ENCODE results near the gene MAML2. TPM values are rescaled to one million over a fixed set of nuclear protein-coding genes. Genes with fewer than 3 reads are reported as not detected.

Gene MAML2
- total RNA-seq, 1 experiment from 2014 or later, result 2.9 TPM

- in situ Hi-C loops (cut with HindIII; ENCODE audit: low pct_unique_long_range_greater_than_20kb, low sequenced_read_pairs) (no loop called here), intact Hi-C loops (cut with micrococcal nuclease; ENCODE audit: unreplicated experiment) (loop anchor here (5.0 to 10.0 kb wide), 3 partner anchors 100 to 505 kb away; partner anchors contain the start of gene MTMR2)
- TF ChIP-seq TCF7L2 (IDR thresholded peaks at IDR 0.05; ENCODE audit: low read depth, low read length) (no peak), SIN3A (IDR thresholded peaks at IDR 0.05; ENCODE audit: borderline replicate concordance, insufficient read depth, low read depth, low read length) (no peak), POLR2AphosphoS5 (IDR thresholded peaks at IDR 0.05; ENCODE audit: low read depth, low read length) (no peak)
- TF ChIP-seq, protein P1, sequence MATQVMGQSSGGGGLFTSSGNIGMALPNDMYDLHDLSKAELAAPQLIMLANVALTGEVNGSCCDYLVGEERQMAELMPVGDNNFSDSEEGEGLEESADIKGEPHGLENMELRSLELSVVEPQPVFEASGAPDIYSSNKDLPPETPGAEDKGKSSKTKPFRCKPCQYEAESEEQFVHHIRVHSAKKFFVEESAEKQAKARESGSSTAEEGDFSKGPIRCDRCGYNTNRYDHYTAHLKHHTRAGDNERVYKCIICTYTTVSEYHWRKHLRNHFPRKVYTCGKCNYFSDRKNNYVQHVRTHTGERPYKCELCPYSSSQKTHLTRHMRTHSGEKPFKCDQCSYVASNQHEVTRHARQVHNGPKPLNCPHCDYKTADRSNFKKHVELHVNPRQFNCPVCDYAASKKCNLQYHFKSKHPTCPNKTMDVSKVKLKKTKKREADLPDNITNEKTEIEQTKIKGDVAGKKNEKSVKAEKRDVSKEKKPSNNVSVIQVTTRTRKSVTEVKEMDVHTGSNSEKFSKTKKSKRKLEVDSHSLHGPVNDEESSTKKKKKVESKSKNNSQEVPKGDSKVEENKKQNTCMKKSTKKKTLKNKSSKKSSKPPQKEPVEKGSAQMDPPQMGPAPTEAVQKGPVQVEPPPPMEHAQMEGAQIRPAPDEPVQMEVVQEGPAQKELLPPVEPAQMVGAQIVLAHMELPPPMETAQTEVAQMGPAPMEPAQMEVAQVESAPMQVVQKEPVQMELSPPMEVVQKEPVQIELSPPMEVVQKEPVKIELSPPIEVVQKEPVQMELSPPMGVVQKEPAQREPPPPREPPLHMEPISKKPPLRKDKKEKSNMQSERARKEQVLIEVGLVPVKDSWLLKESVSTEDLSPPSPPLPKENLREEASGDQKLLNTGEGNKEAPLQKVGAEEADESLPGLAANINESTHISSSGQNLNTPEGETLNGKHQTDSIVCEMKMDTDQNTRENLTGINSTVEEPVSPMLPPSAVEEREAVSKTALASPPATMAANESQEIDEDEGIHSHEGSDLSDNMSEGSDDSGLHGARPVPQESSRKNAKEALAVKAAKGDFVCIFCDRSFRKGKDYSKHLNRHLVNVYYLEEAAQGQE (IDR thresholded peaks at IDR 0.05; ENCODE audit: insufficient read depth in 1 of 2, low read depth in 2 of 2, low read length in 1 of 2), result no peak
- TF ChIP-seq, protein P2, sequence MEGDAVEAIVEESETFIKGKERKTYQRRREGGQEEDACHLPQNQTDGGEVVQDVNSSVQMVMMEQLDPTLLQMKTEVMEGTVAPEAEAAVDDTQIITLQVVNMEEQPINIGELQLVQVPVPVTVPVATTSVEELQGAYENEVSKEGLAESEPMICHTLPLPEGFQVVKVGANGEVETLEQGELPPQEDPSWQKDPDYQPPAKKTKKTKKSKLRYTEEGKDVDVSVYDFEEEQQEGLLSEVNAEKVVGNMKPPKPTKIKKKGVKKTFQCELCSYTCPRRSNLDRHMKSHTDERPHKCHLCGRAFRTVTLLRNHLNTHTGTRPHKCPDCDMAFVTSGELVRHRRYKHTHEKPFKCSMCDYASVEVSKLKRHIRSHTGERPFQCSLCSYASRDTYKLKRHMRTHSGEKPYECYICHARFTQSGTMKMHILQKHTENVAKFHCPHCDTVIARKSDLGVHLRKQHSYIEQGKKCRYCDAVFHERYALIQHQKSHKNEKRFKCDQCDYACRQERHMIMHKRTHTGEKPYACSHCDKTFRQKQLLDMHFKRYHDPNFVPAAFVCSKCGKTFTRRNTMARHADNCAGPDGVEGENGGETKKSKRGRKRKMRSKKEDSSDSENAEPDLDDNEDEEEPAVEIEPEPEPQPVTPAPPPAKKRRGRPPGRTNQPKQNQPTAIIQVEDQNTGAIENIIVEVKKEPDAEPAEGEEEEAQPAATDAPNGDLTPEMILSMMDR (IDR thresholded peaks at IDR 0.05), result peak; percentile 47; the same call in 1 of the 2 replicates
- CTCF ChIA-PET, result interaction anchor here (0.6 to 3.3 kb wide), 31 partner anchors 12 to 548 kb away, joined by 3 to 33 read pairs (median 4); no protein-coding TSS in a partner anchor
- Histone ChIP-seq H3K36me3 (ENCODE audit: control insufficient read depth, insufficient read depth, low read length) (no peaks in the 10 kb centered on the region), H3K4me3 (ENCODE audit: low read depth in 2 of 2, low read length in 2 of 2) (peak overlapping the region; percentile 49 to 77), H3K27me3 (ENCODE audit: control insufficient read depth, insufficient read depth, low read length) (no peaks in the 10 kb centered on the region), H3K9me3 (ENCODE audit: control insufficient read depth, insufficient read depth, low read depth, low read length) (no peaks in the 10 kb centered on the region), H3K4me1 (ENCODE audit: control insufficient read depth, insufficient read depth, low read length) (peaks cover 38% of the 10 kb centered on the region), H3K27ac (ENCODE audit: low read length) (peak overlapping the region; percentile 48)
- peak; percentile 6 for ATAC-seq
- DNase-seq (ENCODE audit: low read depth, low spot score), result no peak
- POLR2A ChIA-PET, result interaction anchor here (0.6 to 2.4 kb wide), 8 partner anchors 10 to 419 kb away, joined by 3 to 13 read pairs (median 4); partner anchors contain the start of genes CCDC82, JRKL and MTMR2
- BruUV-seq (replicated peaks), result TSS peak; percentile 85
Observed at GRCh38 chr11:96342014-96342960, 708 bp downstream of the MAML2 start.

DNA sequence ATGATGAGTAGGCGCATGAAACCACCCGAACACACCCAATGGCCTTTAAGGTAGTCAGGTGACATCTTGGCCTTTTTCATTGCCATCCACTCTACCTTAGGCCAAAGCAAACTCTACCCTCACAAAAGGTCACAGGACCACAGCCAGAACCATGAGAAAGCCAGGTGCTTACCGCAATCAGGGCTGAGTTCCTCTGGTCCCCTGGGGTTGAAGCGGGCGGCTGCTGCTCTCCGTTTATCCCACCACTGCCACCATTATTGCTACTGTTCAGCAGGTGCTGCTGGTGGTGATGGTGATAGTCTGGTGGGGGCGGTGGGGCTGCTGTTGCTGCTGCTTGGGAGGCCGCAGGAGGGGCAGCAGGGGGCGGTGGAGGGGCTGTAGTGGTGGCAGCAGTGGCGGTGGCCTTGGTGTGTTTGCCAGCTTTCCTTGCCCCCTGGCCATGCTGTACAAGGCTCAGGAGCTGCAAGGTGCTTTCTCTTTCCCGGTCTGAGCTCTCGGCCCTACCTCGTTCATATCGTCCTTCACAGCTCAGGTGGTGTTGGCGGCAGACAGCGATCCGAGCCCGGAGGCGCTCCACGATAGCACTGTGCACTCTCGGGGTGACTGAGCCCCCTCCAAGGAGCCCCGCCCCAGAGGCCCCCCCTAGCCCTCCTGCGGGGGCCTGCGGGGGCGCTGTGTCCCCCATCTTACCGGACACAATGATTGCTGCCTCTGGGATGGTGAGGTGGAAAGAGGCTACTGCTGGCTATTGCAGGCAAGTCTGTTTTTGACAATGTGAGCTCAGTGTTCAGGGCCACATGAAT lies 1.6 kb downstream of the MAML2 start:
- intact Hi-C loops (cut with micrococcal nuclease; ENCODE audit: unreplicated experiment) (loop anchor here (5.0 to 10.0 kb wide), 3 partner anchors 99 to 504 kb away; partner anchors contain the start of gene MTMR2), in situ Hi-C loops (cut with HindIII; ENCODE audit: low pct_unique_long_range_greater_than_20kb, low sequenced_read_pairs) (no loop called here)
- Histone ChIP-seq H3K27ac (ENCODE audit: low read length) (peak overlapping the region; percentile 48; the same call in 1 of the 2 replicates), H3K36me3 (ENCODE audit: control insufficient read depth, insufficient read depth, low read length) (no peaks in the 10 kb centered on the region), H3K27me3 (ENCODE audit: control insufficient read depth, insufficient read depth, low read length) (no peaks in the 10 kb centered on the region), H3K4me1 (ENCODE audit: control insufficient read depth, insufficient read depth, low read length) (peaks cover 38% of the 10 kb centered on the region), H3K9me3 (ENCODE audit: control insufficient read depth, insufficient read depth, low read depth, low read length) (no peaks in the 10 kb centered on the region), H3K4me3 (ENCODE audit: low read depth in 2 of 2, low read length in 2 of 2) (peak overlapping the region; percentile 49 to 77)
- DNase-seq (ENCODE audit: low read depth, low spot score), result no peak
- no peak for TF ChIP-seq POLR2AphosphoS5 (IDR thresholded peaks at IDR 0.05; ENCODE audit: low read depth, low read length)
- TF ChIP-seq, protein P1 (IDR thresholded peaks at IDR 0.05; ENCODE audit: insufficient read depth in 1 of 2, low read depth in 2 of 2, low read length in 1 of 2), result no peak
- no peak for TF ChIP-seq TCF7L2 (IDR thresholded peaks at IDR 0.05; ENCODE audit: low read depth, low read length)
- TF ChIP-seq, protein P2 (IDR thresholded peaks at IDR 0.05), result peak; percentile 79
- TF ChIP-seq SIN3A (IDR thresholded peaks at IDR 0.05; ENCODE audit: borderline replicate concordance, insufficient read depth, low read depth, low read length), result no peak
- peak; percentile 60 for ATAC-seq
- ChIA-PET POLR2A (interaction anchor here (0.6 to 2.4 kb wide), 4 partner anchors 35 to 418 kb away, joined by 3 to 13 read pairs (median 4); partner anchors contain the start of gene MTMR2), CTCF (interaction anchor here (0.6 to 3.3 kb wide), 9 partner anchors 34 to 506 kb away, joined by 3 to 33 read pairs (median 4); no protein-coding TSS in a partner anchor)
- no TSS peak for BruUV-seq (replicated peaks)

Measured in Panc1 (cell line).